Ectodermal cell (in vitro differentiated cells): ENCODE results near the gene IFITM1.
"Not testable (repeated sequence)": the region's sequence is repeated elsewhere in the genome, so short reads cannot be mapped to it uniquely, and the experiment has no call there.

Experiments used
- H3K27ac ChIP-seq: 2 replicates; pipeline ENCODE4 v1.7.0; 2013; ENCODE audit warnings: mild to moderate bottlenecking, low read depth, low read length; ENCODE audit not compliant: insufficient read depth, poor library complexity, severe bottlenecking
- H3K27me3 ChIP-seq: 2 replicates; pipeline ENCODE4 v1.7.0; 2013; ENCODE audit warnings: mild to moderate bottlenecking, low read length; ENCODE audit not compliant: insufficient read depth, control insufficient read depth, poor library complexity, severe bottlenecking
- H3K36me3 ChIP-seq: one replicate; pipeline ENCODE4 v1.7.0; 2013; ENCODE audit warnings: low read length; ENCODE audit not compliant: control insufficient read depth, insufficient read depth
- H3K4me1 ChIP-seq: one replicate; pipeline ENCODE4 v1.7.0; 2013; ENCODE audit warnings: low read length; ENCODE audit not compliant: control insufficient read depth, insufficient read depth
- H3K4me3 ChIP-seq: 2 replicates; pipeline ENCODE4 v1.7.0; 2013; ENCODE audit warnings: low read depth, low read length, control low read depth; ENCODE audit not compliant: insufficient read depth
- H3K9me3 ChIP-seq: 2 replicates; pipeline ENCODE4 v1.7.0; 2013; ENCODE audit warnings: mild to moderate bottlenecking, low read length, moderate library complexity; ENCODE audit not compliant: control insufficient read depth
- WGBS, 2 experiments: methylation state at CpG; one replicate each; pipeline ENCODE4 v1.1.7; 2013; ENCODE audit warnings: missing lambda C conversion rate in 2 of 2; 5-methylcytosine and 5-hydroxymethylcytosine counted together

IFITM1 gene

GRCh38 chr11:362642-363442 is 49.0 kb downstream of the IFITM1 start:
- 86 to 88% methylated on average over 34 of the region's 36 CpGs for WGBS, 2 experiments
- no peaks in the 10 kb centered on the region for H3K27me3 ChIP-seq

GRCh38 chr11:363443-363805 is 49.6 kb downstream of the IFITM1 start:
- H3K4me3 ChIP-seq, H3K27ac ChIP-seq, H3K27me3 ChIP-seq, H3K9me3 ChIP-seq, H3K4me1 ChIP-seq, H3K36me3 ChIP-seq: not testable (repeated sequence)
- WGBS, 2 experiments, result 87 to 88% methylated on average over 22 of the region's 22 CpGs

More at GRCh38 chr11:362642-363442, 49.0 kb downstream of the IFITM1 start:
- Histone ChIP-seq H3K4me3 (no peak overlapping the region), H3K9me3 (no peaks in the 10 kb centered on the region), H3K27ac (no peak overlapping the region), H3K4me1 (no peaks in the 10 kb centered on the region), H3K36me3 (no peaks in the 10 kb centered on the region)

- H3K9me3 ChIP-seq, result no peaks in the 10 kb centered on the region
- peaks cover 7% of the 10 kb centered on the region for H3K4me1 ChIP-seq
- H3K27ac ChIP-seq, result no peak overlapping the region
- no peaks in the 10 kb centered on the region for H3K36me3 ChIP-seq
- H3K27me3 ChIP-seq, result no peaks in the 10 kb centered on the region
- 83 to 85% methylated on average over 24 of the region's 24 CpGs for WGBS, 2 experiments
- no peak overlapping the region for H3K4me3 ChIP-seq
These were observed 50.3 kb downstream of the IFITM1 start for GRCh38 chr11:363948-364761.
